GM04503 (cell line): ENCODE data around the gene SLC8A3.

Experiments used
- DNase-seq: peaks from one replicate; pipeline ENCODE4 v3.0.0-alpha.2; 2012; ENCODE audit warnings: low read depth

SLC8A3 gene

GRCh38 chr14:70064136-70064865 is 124.5 kb downstream of the SLC8A3 start:
- no peak for DNase-seq

- DNase-seq = no peak
These were observed 127.6 kb downstream of the SLC8A3 start for GRCh38 chr14:70061108-70061507.

GRCh38 chr14:70059545-70059944 is 129.2 kb downstream of the SLC8A3 start:
- no peak for DNase-seq

GRCh38 chr14:70057519-70058136 is 131.1 kb downstream of the SLC8A3 start:
- DNase-seq = no peak

- no peak for DNase-seq
These were observed 135.8 kb downstream of the SLC8A3 start for GRCh38 chr14:70052990-70053389.

- DNase-seq = no peak
These were observed 138.6 kb downstream of the SLC8A3 start for GRCh38 chr14:70050136-70050535.

GRCh38 chr14:70049605-70050004 is 139.1 kb downstream of the SLC8A3 start:
- no peak for DNase-seq

- DNase-seq = no peak
These were observed 140.5 kb downstream of the SLC8A3 start for GRCh38 chr14:70048313-70048654.

- DNase-seq = no peak
These were observed 141.0 kb downstream of the SLC8A3 start for GRCh38 chr14:70047598-70048312.

- DNase-seq = no peak
These were observed 142.8 kb downstream of the SLC8A3 start for GRCh38 chr14:70045844-70046535.

- no peak for DNase-seq
These were observed 143.4 kb downstream of the SLC8A3 start for GRCh38 chr14:70045310-70045709.

GRCh38 chr14:70043001-70043400 is 145.8 kb downstream of the SLC8A3 start:
- no peak for DNase-seq

GRCh38 chr14:70036665-70037064 is 152.1 kb downstream of the SLC8A3 start:
- DNase-seq = no peak

- no peak for DNase-seq
These were observed 154.5 kb downstream of the SLC8A3 start for GRCh38 chr14:70034257-70034656.

GRCh38 chr14:70033561-70033960 is 155.2 kb downstream of the SLC8A3 start:
- no peak for DNase-seq

- no peak for DNase-seq
These were observed 155.6 kb downstream of the SLC8A3 start for GRCh38 chr14:70033116-70033515.

- DNase-seq = no peak
These were observed 156.3 kb downstream of the SLC8A3 start for GRCh38 chr14:70032447-70032846.

GRCh38 chr14:70032016-70032415 is 156.7 kb downstream of the SLC8A3 start:
- no peak for DNase-seq

- no peak for DNase-seq
These were observed 159.2 kb downstream of the SLC8A3 start for GRCh38 chr14:70029296-70030132.

- no peak for DNase-seq
These were observed 160.8 kb downstream of the SLC8A3 start for GRCh38 chr14:70027785-70028428.

- DNase-seq = no peak
These were observed 164.9 kb downstream of the SLC8A3 start for GRCh38 chr14:70023871-70024270.
